ENCODE measurements around the gene ISM1. TPM values are rescaled to one million over a fixed set of nuclear protein-coding genes. Genes with fewer than 3 reads are reported as not detected.

ISM1 gene
- total and polyA plus RNA-seq, 2 donors (not counting 3 experiments of a cell fraction or from before 2014, with no cell fraction given) = not detected

DNA sequence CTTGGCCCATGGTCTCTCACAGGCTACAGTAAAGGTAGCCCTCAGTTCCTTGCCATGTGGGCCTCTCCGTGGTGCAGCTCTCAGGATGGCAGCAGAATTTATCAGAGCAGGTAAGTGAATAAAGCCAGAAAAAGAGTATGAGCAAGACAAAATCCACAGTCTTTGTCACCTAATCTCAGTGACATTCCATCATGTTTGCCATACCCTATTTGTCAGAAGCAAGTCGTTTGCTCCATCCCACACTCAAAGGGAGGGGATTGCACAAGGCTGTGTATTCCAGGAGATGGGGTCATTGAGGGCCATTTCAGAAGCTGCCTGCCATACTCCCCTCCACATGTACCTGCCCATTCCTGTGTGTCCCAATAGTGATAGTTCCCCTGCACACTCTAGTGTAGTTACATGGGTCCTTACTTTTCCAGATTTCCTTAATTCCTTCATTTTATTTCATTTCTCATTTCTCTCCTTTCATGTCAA, 24.2 kb downstream of the ISM1 start:
- Histone ChIP-seq H3K27ac (ENCODE audit: insufficient read depth, low read depth, low read length) (no peak overlapping the region), H2AFZ (ENCODE audit: low read depth, low read length) (no peak overlapping the region), H3K9me3 (replicated peaks; ENCODE audit: control insufficient read depth, insufficient read depth, low read length) (no peaks in the 10 kb centered on the region), H3K4me3 (replicated peaks in 1 of 3; ENCODE audit: insufficient read depth in 1 of 3, low read depth in 1 of 3, low read length in 3 of 3) (no peak overlapping the region), H3K4me2 (ENCODE audit: insufficient read depth, low read length) (no peak overlapping the region), H3K36me3 (ENCODE audit: control insufficient read depth in 2 of 2, extremely low read depth in 1 of 2, insufficient read depth in 2 of 2, low read length in 2 of 2) (no peaks in the 10 kb centered on the region), H3K27me3 (ENCODE audit: control insufficient read depth in 2 of 2, insufficient read depth in 2 of 2, low read length in 2 of 2) (peaks cover 5 to 18% of the 10 kb centered on the region in 2 experiments), H3K4me1 (ENCODE audit: control insufficient read depth, extremely low read depth, insufficient read depth, low read length) (peaks cover 12% of the 10 kb centered on the region), H4K20me1 (replicated peaks; ENCODE audit: control insufficient read depth, extremely low read depth, insufficient read depth, low read length) (no peaks in the 10 kb centered on the region), H3K9me1 (replicated peaks; ENCODE audit: control insufficient read depth, extremely low read depth, insufficient read depth, low read length) (no peaks in the 10 kb centered on the region), H3K79me2 (ENCODE audit: control insufficient read depth, insufficient read depth, low read length) (no peaks in the 10 kb centered on the region), H3K9ac (replicated peaks; ENCODE audit: extremely low read depth, insufficient read depth, low read length) (no peak overlapping the region)
- intact Hi-C loops (cut with micrococcal nuclease) (no loop called here), dilution Hi-C loops (cut with MboI; ENCODE audit: extremely low pct_ligation_motif_present, low sequenced_read_pairs) (no loop called here)
- CTCF ChIA-PET = interaction anchor here (1.0 kb wide), 1 partner anchor 15 kb away, joined by 3 read pairs; no protein-coding TSS in a partner anchor
- DNase-seq (ENCODE audit: low read depth, low spot score) = no peak
- TF ChIP-seq CTCF (IDR thresholded peaks at IDR 0.05; ENCODE audit: extremely low read depth in 1 of 2, insufficient read depth in 1 of 2, low read depth in 1 of 2, low read length in 2 of 2) = no peak
- no peak for TF ChIP-seq EZH2 (IDR thresholded peaks at IDR 0.05; ENCODE audit: borderline replicate concordance, low read depth, low read length, severe bottlenecking)
- no peak for TF ChIP-seq JUN (IDR thresholded peaks at IDR 0.05; ENCODE audit: borderline replicate concordance, insufficient read depth, insufficient read length, low read depth)
- TF ChIP-seq GATA2 (IDR thresholded peaks at IDR 0.05; ENCODE audit: insufficient read depth, insufficient read length, low read depth, low read length) = no peak
- no peak for TF ChIP-seq POLR2A (IDR thresholded peaks at IDR 0.05; ENCODE audit: low read depth, low read length)
- no peak for FAIRE-seq
- POLR2A ChIA-PET = no interaction called here
- no TSS peak for BruUV-seq (replicated peaks)

All from endothelial cell of umbilical vein (primary cell).